CD14-positive monocyte (primary cell): ENCODE results near the gene HVCN1. TPM values are rescaled to one million over a fixed set of nuclear protein-coding genes. Genes with fewer than 3 reads are reported as not detected.

Experiments used
- DNase-seq, 3 donors: peaks; one replicate each; pipeline ENCODE4 v3.0.0-alpha.2; 2011 to 2022
- H2AFZ ChIP-seq: 2 replicates; pipeline ENCODE4 v1.6.0; 2012; ENCODE audit warnings: mild to moderate bottlenecking, low read depth, low read length, inconsistent platforms; ENCODE audit not compliant: insufficient read depth, poor library complexity, severe bottlenecking
- H3K27ac ChIP-seq, 2 donors: 1 replicate in 1 of 2; 2 replicates in 1 of 2; pipeline ENCODE4 v1.5.1; 2012 to 2013; ENCODE audit warnings: low read length in 2 of 2, control low read depth in 1 of 2, inconsistent platforms in 1 of 2, low read depth in 1 of 2, mild to moderate bottlenecking in 1 of 2
- H3K27me3 ChIP-seq, 2 donors: one replicate each; pipeline versions ENCODE4 v1.6.0 to v1.6.1; 2011 to 2013; ENCODE audit warnings: low read length in 2 of 2; ENCODE audit not compliant: control insufficient read depth in 2 of 2, insufficient read depth in 2 of 2
- H3K36me3 ChIP-seq, 2 donors: replicated peaks in 1 of 2; 1 replicate in 1 of 2; 2 replicates in 1 of 2; pipeline versions ENCODE4 v1.5.1 to v1.6.1; 2012 to 2013; ENCODE audit warnings: low read length in 2 of 2, control low read depth in 1 of 2, inconsistent platforms in 1 of 2, mild to moderate bottlenecking in 1 of 2; ENCODE audit not compliant: insufficient read depth in 2 of 2, control insufficient read depth in 1 of 2
- H3K4me1 ChIP-seq, 2 donors: 1 replicate in 1 of 2; 2 replicates in 1 of 2; pipeline versions ENCODE4 v1.5.1 to v1.6.1; 2012 to 2013; ENCODE audit warnings: low read length in 2 of 2, control low read depth in 1 of 2, inconsistent platforms in 1 of 2, mild to moderate bottlenecking in 1 of 2, moderate library complexity in 1 of 2; ENCODE audit not compliant: insufficient read depth in 2 of 2, control insufficient read depth in 1 of 2
- H3K4me2 ChIP-seq: replicated peaks from 2 replicates; pipeline ENCODE3; 2012; ENCODE audit warnings: low read length, moderate library complexity, mild to moderate bottlenecking; ENCODE audit not compliant: poor library complexity, severe bottlenecking; ENCODE audit errors: extremely low read depth
- H3K4me3 ChIP-seq, 3 experiments: fragments of 200-600 bp in 1 of 3; sonication (generic) in 1 of 3; replicated peaks in 1 of 3; 1 replicate in 2 of 3; 2 replicates in 1 of 3; pipeline ENCODE4 v1.5.1; 2011 to 2013; ENCODE audit warnings: low read length in 3 of 3, mild to moderate bottlenecking in 3 of 3, control low read depth in 2 of 3, low read depth in 2 of 3, inconsistent platforms in 1 of 3, moderate library complexity in 1 of 3
- H3K79me2 ChIP-seq: 2 replicates; pipeline ENCODE4 v1.6.0; 2012; ENCODE audit warnings: mild to moderate bottlenecking, control low read depth, inconsistent platforms, low read length, moderate library complexity; ENCODE audit not compliant: insufficient read depth
- H3K9ac ChIP-seq: 2 replicates; pipeline ENCODE4 v1.6.0; 2017; ENCODE audit warnings: low read length, mild to moderate bottlenecking; ENCODE audit not compliant: insufficient read depth, poor library complexity, severe bottlenecking
- H3K9me3 ChIP-seq, 2 donors: replicated peaks in 1 of 2; 1 replicate in 1 of 2; 2 replicates in 1 of 2; pipeline versions ENCODE4 v1.5.1 to v1.6.1; 2012 to 2013; ENCODE audit warnings: low read length in 2 of 2, control low read depth in 1 of 2; ENCODE audit not compliant: control insufficient read depth in 1 of 2, insufficient read depth in 1 of 2
- H4K20me1 ChIP-seq: 2 replicates; pipeline ENCODE4 v1.6.0; 2012; ENCODE audit warnings: mild to moderate bottlenecking, low read length, control low read depth, moderate library complexity; ENCODE audit not compliant: insufficient read depth
- H3K27ac Mint-ChIP-seq, 7 donors: one replicate each; pipeline ENCODE4 v1.8.0; 2020; ENCODE audit warnings: mild to moderate bottlenecking in 7 of 7, mixed read lengths in 7 of 7, moderate library complexity in 6 of 7, inconsistent platforms in 2 of 7
- H3K27me3 Mint-ChIP-seq, 3 donors: one replicate each; pipeline ENCODE4 v1.8.0; 2021 to 2022; ENCODE audit warnings: low read depth in 3 of 3, mild to moderate bottlenecking in 3 of 3, mixed read lengths in 3 of 3, moderate library complexity in 3 of 3, inconsistent platforms in 1 of 3
- H3K36me3 Mint-ChIP-seq, 2 donors: one replicate each; pipeline ENCODE4 v1.8.0; 2020; ENCODE audit warnings: mixed read lengths in 2 of 2, inconsistent platforms in 1 of 2, mild to moderate bottlenecking in 1 of 2
- H3K4me1 Mint-ChIP-seq: one replicate; pipeline ENCODE4 v1.8.0; 2020; ENCODE audit warnings: mild to moderate bottlenecking, mixed read lengths
- H3K4me3 Mint-ChIP-seq, 2 donors: one replicate each; pipeline ENCODE4 v1.8.0; 2020; ENCODE audit warnings: mild to moderate bottlenecking in 2 of 2, mixed read lengths in 2 of 2, moderate library complexity in 1 of 2
- H3K9me3 Mint-ChIP-seq, 7 donors: one replicate each; pipeline ENCODE4 v1.8.0; 2020 to 2022; ENCODE audit warnings: mixed read lengths in 7 of 7, mild to moderate bottlenecking in 6 of 7, moderate library complexity in 6 of 7, inconsistent platforms in 2 of 7
- CTCF ChIP-seq: fragments of 200-600 bp; IDR thresholded peaks from one replicate; pipeline ENCODE4 v1.8.0; 2022; ENCODE audit warnings: antibody characterized with exemption, mild to moderate bottlenecking
- WGBS: methylation state at CpG from one replicate; pipeline ENCODE4 v1.1.5; 2013; ENCODE audit warnings: missing lambda C conversion rate; ENCODE audit not compliant: insufficient coverage; 5-methylcytosine and 5-hydroxymethylcytosine counted together
- intact Hi-C, 2 donors: fragments of 100-400 bp; cut with micrococcal nuclease; formaldehyde crosslinking; loops; one replicate each; pipeline versions ENCODE4 v1.15.0 to v1.15.1; 2023
- polyA plus RNA-seq, 3 donors: library from polyadenylated mRNA; depleted of rRNA in 1 of 3; unstranded in 2 of 3; stranded (reverse) in 1 of 3; fragments of 300-500 nt in 2 of 3; fragments of >200 nt in 1 of 3; fragmentation: Illumina TruSeq in 2 of 3; gene quantifications; 1 replicate in 2 of 3; 2 replicates in 1 of 3; pipeline ENCODE4 v1.2.3, GENCODE V29; 2012 to 2021

HVCN1 gene
- polyA plus RNA-seq, 3 donors, result 119 to 167 (median 121) TPM

GRCh38 chr12:110733900-110734299, 45.0 kb upstream of the HVCN1 start:
- H3K4me1 Mint-ChIP-seq, result peaks cover 35% of the 10 kb centered on the region
- H3K9me3 Mint-ChIP-seq, result no peaks in the 10 kb centered on the region
- Histone ChIP-seq H2AFZ (no peak overlapping the region), H3K79me2 (peaks cover 100% of the 10 kb centered on the region), H3K36me3 (peaks cover 36 to 68% of the 10 kb centered on the region in 2 donors), H4K20me1 (peaks cover 99% of the 10 kb centered on the region), H3K4me3 (no peak overlapping the region), H3K4me2 (no peak overlapping the region), H3K4me1 (peaks cover 18 to 19% of the 10 kb centered on the region in 2 donors), H3K9ac (no peak overlapping the region), H3K27me3 (no peaks in the 10 kb centered on the region), H3K27ac (peak overlapping the region in 1 of 2 donors; percentile 61), H3K9me3 (no peaks in the 10 kb centered on the region)
- peaks cover 49 to 61% of the 10 kb centered on the region in 2 donors for H3K36me3 Mint-ChIP-seq
- peak overlapping the region in 4 of 7 donors; percentile 1 to 69 (median 34) for H3K27ac Mint-ChIP-seq
- DNase-seq, result no peak
- no peaks in the 10 kb centered on the region for H3K27me3 Mint-ChIP-seq
- TF ChIP-seq CTCF, result no peak
- 100% methylated on average over 1 of the region's 1 CpG for WGBS
- intact Hi-C loops, result no loop called here
- no peak overlapping the region for H3K4me3 Mint-ChIP-seq

DNA sequence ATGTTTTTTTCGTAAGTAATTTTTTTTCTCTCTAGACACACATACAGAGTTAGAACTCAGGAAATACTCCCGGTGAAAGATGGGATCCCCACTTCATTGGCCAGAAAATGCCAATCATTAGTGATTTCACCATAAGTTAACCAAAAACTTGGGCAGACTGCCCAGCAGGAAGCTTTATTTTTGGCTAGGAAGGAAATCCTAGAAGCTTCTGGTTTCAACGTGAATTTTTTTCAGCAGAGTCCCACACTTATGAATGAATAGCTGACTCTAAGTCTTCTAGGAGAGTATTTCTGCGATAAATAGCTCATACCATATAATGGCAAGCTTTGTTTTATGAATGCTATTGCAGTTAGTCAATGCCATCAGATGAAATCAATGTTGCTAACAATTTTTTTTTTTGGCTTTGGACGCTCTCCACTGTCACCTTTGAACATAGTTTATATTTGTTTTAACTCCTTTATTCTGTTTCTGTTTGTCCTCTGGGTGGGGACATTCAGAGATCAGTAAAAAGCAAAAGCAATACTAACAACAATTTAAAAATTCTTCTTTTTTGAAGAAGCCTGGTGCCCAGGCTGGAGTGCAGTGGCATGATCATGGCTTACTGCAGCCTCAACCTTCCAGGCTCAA, 44.3 kb upstream of the HVCN1 start:
- peaks cover 28% of the 10 kb centered on the region for H3K4me1 Mint-ChIP-seq
- Histone ChIP-seq H3K9me3 (no peaks in the 10 kb centered on the region), H3K36me3 (peaks cover 43 to 75% of the 10 kb centered on the region in 2 donors), H3K27me3 (no peaks in the 10 kb centered on the region), H3K4me3 (no peak overlapping the region), H4K20me1 (peaks cover 99% of the 10 kb centered on the region), H3K9ac (no peak overlapping the region), H2AFZ (no peak overlapping the region), H3K27ac (peak overlapping the region in 1 of 2 donors; percentile 61), H3K4me1 (peaks cover 12 to 13% of the 10 kb centered on the region in 2 donors), H3K79me2 (peaks cover 100% of the 10 kb centered on the region), H3K4me2 (no peak overlapping the region)
- 0% methylated on average over 1 of the region's 5 CpGs for WGBS
- intact Hi-C loops, result no loop called here
- H3K27me3 Mint-ChIP-seq, result no peaks in the 10 kb centered on the region
- H3K9me3 Mint-ChIP-seq, result no peaks in the 10 kb centered on the region
- H3K4me3 Mint-ChIP-seq, result no peak overlapping the region
- no peak for DNase-seq
- peaks cover 50 to 63% of the 10 kb centered on the region in 2 donors for H3K36me3 Mint-ChIP-seq
- no peak for TF ChIP-seq CTCF
- peak overlapping the region in 4 of 7 donors; percentile 1 to 59 (median 38) for H3K27ac Mint-ChIP-seq
